B cell (primary cell): Measurements from ENCODE around the gene NCOA5. TPM values are rescaled to one million over a fixed set of nuclear protein-coding genes. Genes with fewer than 3 reads are reported as not detected.

Experiments used
- ATAC-seq: fragments of 200-7000 bp; cut with Tn5 transposase; one replicate; pipeline ENCODE4 v1.10.0; 2021; ENCODE audit warnings: low read depth, mild to moderate bottlenecking, moderate number of reproducible peaks, moderate library complexity
- CTCF ChIA-PET: fragments of 350-600 bp; sonication (Branson Sonifier 250); formaldehyde crosslinking; loops from one replicate; lab custom pipeline; 2021; ENCODE audit warnings: antibody characterized with exemption, inconsistent platforms; lab: Charles Lee
- POLR2A ChIA-PET: fragments of 350-600 bp; sonication (Branson Sonifier 250); formaldehyde crosslinking; loops from one replicate; lab custom pipeline; 2021; ENCODE audit warnings: antibody characterized with exemption; lab: Charles Lee
- DNase-seq: peaks from one replicate; pipeline ENCODE4 v3.0.0; 2013
- H2AFZ ChIP-seq: 2 replicates; pipeline ENCODE4 v1.6.1; 2012; ENCODE audit warnings: mild to moderate bottlenecking, low read depth, low read length; ENCODE audit not compliant: insufficient read depth, poor library complexity, severe bottlenecking
- H3K27ac ChIP-seq, 2 donors: 1 replicate in 1 of 2; 2 replicates in 1 of 2; pipeline ENCODE4 v1.5.1; 2012 to 2013; ENCODE audit warnings: low read length in 2 of 2, mild to moderate bottlenecking in 2 of 2, moderate library complexity in 1 of 2
- H3K27me3 ChIP-seq, 4 experiments: fragments of 200-600 bp in 1 of 4; sonication (generic) in 1 of 4; replicated peaks in 1 of 4; 1 replicate in 2 of 4; 2 replicates in 2 of 4; pipeline versions ENCODE4 v1.6.1 to v1.7.0; 2013 to 2016; ENCODE audit warnings: low read length in 3 of 4, mild to moderate bottlenecking in 2 of 4, mixed read lengths in 1 of 4, moderate library complexity in 1 of 4; ENCODE audit not compliant: insufficient read depth in 4 of 4, control insufficient read depth in 3 of 4; ENCODE audit errors: control extremely low read depth in 1 of 4
- H3K36me3 ChIP-seq, 2 experiments: replicated peaks in 1 of 2; 1 replicate in 1 of 2; 2 replicates in 1 of 2; pipeline versions ENCODE4 v1.6.1 to v1.7.1; 2013; ENCODE audit warnings: low read length in 1 of 2; ENCODE audit not compliant: insufficient read depth in 2 of 2, control insufficient read depth in 1 of 2; ENCODE audit errors: control extremely low read depth in 1 of 2, extremely low read depth in 1 of 2
- H3K4me1 ChIP-seq, 2 donors: fragments of 200-600 bp in 1 of 2; sonication (generic) in 1 of 2; 1 replicate in 1 of 2; 2 replicates in 1 of 2; pipeline versions ENCODE4 v1.5.1 to v1.6.1; 2013 to 2017; ENCODE audit warnings: low read length in 2 of 2; ENCODE audit not compliant: control insufficient read depth in 2 of 2, insufficient read depth in 2 of 2
- H3K4me2 ChIP-seq: replicated peaks from 2 replicates; pipeline ENCODE3; 2012; ENCODE audit warnings: mild to moderate bottlenecking, low read depth, low read length; ENCODE audit not compliant: poor library complexity, severe bottlenecking
- H3K4me3 ChIP-seq, 5 experiments: fragments of 200-600 bp in 1 of 5; sonication (generic) in 1 of 5; 1 replicate in 3 of 5; 2 replicates in 2 of 5; pipeline versions ENCODE4 v1.5.1 to v1.7.0; 2011 to 2016; ENCODE audit warnings: low read length in 4 of 5, mild to moderate bottlenecking in 4 of 5, low read depth in 2 of 5, control low read depth in 1 of 5, moderate library complexity in 1 of 5; ENCODE audit not compliant: insufficient read depth in 1 of 5; ENCODE audit errors: control extremely low read depth in 1 of 5, extremely low read depth in 1 of 5
- H3K79me2 ChIP-seq: fragments of 200-600 bp; sonication (generic); one replicate; pipeline ENCODE4 v1.6.0; 2016; ENCODE audit warnings: low read length; ENCODE audit not compliant: control insufficient read depth, insufficient read depth
- H3K9ac ChIP-seq: fragments of 200-600 bp; sonication (generic); 2 replicates; pipeline ENCODE4 v1.6.1; 2017; ENCODE audit warnings: mild to moderate bottlenecking, low read length, moderate library complexity
- H3K9me3 ChIP-seq, 3 donors: one replicate each; pipeline versions ENCODE4 v1.6.1 to v1.7.1; 2013; ENCODE audit warnings: low read length in 2 of 3; ENCODE audit not compliant: control insufficient read depth in 2 of 3, insufficient read depth in 1 of 3; ENCODE audit errors: control extremely low read depth in 1 of 3
- H4K20me1 ChIP-seq: 2 replicates; pipeline ENCODE4 v1.6.0; 2012; ENCODE audit warnings: mild to moderate bottlenecking, low read length; ENCODE audit not compliant: insufficient read depth, control insufficient read depth, poor library complexity, severe bottlenecking
- H3K27ac Mint-ChIP-seq: one replicate; pipeline ENCODE4 v1.8.0; 2021; ENCODE audit warnings: mixed read lengths
- H3K27me3 Mint-ChIP-seq: one replicate; pipeline ENCODE4 v1.8.0; 2021; ENCODE audit warnings: mixed read lengths
- H3K4me1 Mint-ChIP-seq: one replicate; pipeline ENCODE4 v1.8.0; 2021; ENCODE audit warnings: mixed read lengths
- H3K4me3 Mint-ChIP-seq: one replicate; pipeline ENCODE4 v1.8.0; 2021; ENCODE audit warnings: mixed read lengths
- H3K9me3 Mint-ChIP-seq: one replicate; pipeline ENCODE4 v1.8.0; 2022; ENCODE audit warnings: mixed read lengths; ENCODE audit not compliant: insufficient read depth
- CTCF ChIP-seq: fragments of 200-600 bp; IDR thresholded peaks from one replicate; pipeline ENCODE4 v1.8.0; 2022; ENCODE audit warnings: antibody characterized with exemption, mild to moderate bottlenecking
- EZH2 ChIP-seq: IDR thresholded peaks from 2 replicates; pipeline ENCODE4 v1.6.1; 2012; ENCODE audit warnings: borderline replicate concordance, low read depth, mild to moderate bottlenecking, moderate library complexity, low read length; ENCODE audit not compliant: insufficient read depth, poor library complexity, severe bottlenecking
- WGBS: methylation state at CpG from one replicate; pipeline ENCODE4 v1.1.5; 2013; ENCODE audit warnings: missing lambda C conversion rate; ENCODE audit not compliant: insufficient coverage; 5-methylcytosine and 5-hydroxymethylcytosine counted together
- intact Hi-C: fragments of 100-400 bp; cut with micrococcal nuclease; formaldehyde crosslinking; loops from one replicate; pipeline ENCODE4 v1.10.0; 2022
- polyA plus RNA-seq: library from polyadenylated mRNA; depleted of rRNA; stranded (reverse); fragments of >200 nt; gene quantifications from 2 replicates; pipeline ENCODE4 v1.2.3, GENCODE V29; 2012
- total RNA-seq, 2 donors: library from RNA; stranded (reverse); fragments of 120-200 nt in 1 of 2; gene quantifications; 1 replicate in 1 of 2; 2 replicates in 1 of 2; pipeline versions ENCODE4 v1.2.3 to v1.2.4, GENCODE V29; 2013 to 2022

NCOA5 gene
- total and polyA plus RNA-seq, 2 donors (not counting 1 experiment from before 2014, with no cell fraction given) = 26.0 to 41.6 TPM

- intact Hi-C loops = loop anchor here (1.0 to 10.0 kb wide), 6 partner anchors 63 to 663 kb away; partner anchors contain the start of gene TP53RK
- Histone ChIP-seq H2AFZ (no peak overlapping the region), H4K20me1 (no peaks in the 10 kb centered on the region), H3K9ac (no peak overlapping the region), H3K27me3 (peaks cover 0 to 82% (median 30%) of the 10 kb centered on the region in 4 experiments), H3K79me2 (no peaks in the 10 kb centered on the region), H3K9me3 (peaks cover 0 to 13% (median 0%) of the 10 kb centered on the region in 3 donors), H3K27ac (no peak overlapping the region), H3K4me2 (no peak overlapping the region), H3K4me3 (no peak overlapping the region), H3K4me1 (peaks cover 24 to 26% of the 10 kb centered on the region in 2 donors), H3K36me3 (no peaks in the 10 kb centered on the region)
- H3K27ac Mint-ChIP-seq = no peak overlapping the region
- DNase-seq (no peak), ATAC-seq (no peak)
- CTCF ChIA-PET = interaction anchor here (0.6 to 4.2 kb wide), 12 partner anchors 8 to 325 kb away, joined by 3 to 61 read pairs (median 6); no protein-coding TSS in a partner anchor
- WGBS = 45% methylated on average over 2 of the region's 4 CpGs
- H3K4me1 Mint-ChIP-seq = peaks cover 23% of the 10 kb centered on the region
- H3K4me3 Mint-ChIP-seq = no peak overlapping the region
- H3K9me3 Mint-ChIP-seq = no peaks in the 10 kb centered on the region
- POLR2A ChIA-PET = no interaction called here
- H3K27me3 Mint-ChIP-seq = peaks cover 43% of the 10 kb centered on the region
- TF ChIP-seq CTCF (no peak), EZH2 (no peak)
These were observed 65.8 kb downstream of the NCOA5 start for GRCh38 chr20:46023999-46024398.

- TF ChIP-seq CTCF = peak; percentile 38
- no peak for TF ChIP-seq EZH2
- Histone ChIP-seq H3K79me2 (no peaks in the 10 kb centered on the region), H3K27me3 (peaks cover 0 to 74% (median 26%) of the 10 kb centered on the region in 4 experiments), H4K20me1 (no peaks in the 10 kb centered on the region), H3K9me3 (peaks cover 0 to 7% (median 0%) of the 10 kb centered on the region in 3 donors), H3K4me2 (peak overlapping the region; percentile 91), H3K36me3 (no peaks in the 10 kb centered on the region), H3K27ac (no peak overlapping the region), H2AFZ (no peak overlapping the region), H3K9ac (no peak overlapping the region), H3K4me3 (no peak overlapping the region), H3K4me1 (peaks cover 24 to 26% of the 10 kb centered on the region in 2 donors)
- WGBS = 42% methylated on average over 8 of the region's 8 CpGs
- no peak overlapping the region for H3K27ac Mint-ChIP-seq
- H3K4me3 Mint-ChIP-seq = peak overlapping the region; percentile 38
- intact Hi-C loops = loop anchor here (1.0 to 10.0 kb wide), 6 partner anchors 64 to 664 kb away; partner anchors contain the start of gene TP53RK
- no peak for DNase-seq
- peaks cover 44% of the 10 kb centered on the region for H3K27me3 Mint-ChIP-seq
- no peaks in the 10 kb centered on the region for H3K9me3 Mint-ChIP-seq
- ATAC-seq = no peak
- CTCF ChIA-PET = interaction anchor here (0.7 to 4.2 kb wide), 35 partner anchors 9 to 659 kb away, joined by 3 to 61 read pairs (median 4); partner anchors contain the start of gene ELMO2
- POLR2A ChIA-PET = interaction anchor here (0.7 kb wide), 1 partner anchor 47 kb away, joined by 3 read pairs; no protein-coding TSS in a partner anchor
- H3K4me1 Mint-ChIP-seq = peaks cover 23% of the 10 kb centered on the region
These were observed 66.6 kb downstream of the NCOA5 start for GRCh38 chr20:46023148-46023484.
